HG03469 (cell line): ENCODE measurements around the gene AQP11.
A peak's percentile ranks its signal among the peaks of the same experiment; 100 is the strongest.
"Not testable (repeated sequence)": the region's sequence is repeated elsewhere in the genome, so short reads cannot be mapped to it uniquely, and the experiment has no call there.

Experiments
- ATAC-seq: cut with Tn5 transposase; IDR thresholded peaks from one replicate; pipeline ENCODE4 v1.9.1; 2021; ENCODE audit warnings: mild to moderate bottlenecking, moderate library complexity, moderate number of reproducible peaks; ENCODE audit not compliant: unreplicated experiment

Gene AQP11

GRCh38 chr11:77589521-77590193 lies at the start of gene AQP11:
TSS of gene AQP11 (plus strand) at chr11:77589953. CDS start at chr11:77589993, 40 bp downstream.
- peak; percentile 65 for ATAC-seq

- no peak for ATAC-seq
Observed at GRCh38 chr11:77542296-77542695, 47.5 kb upstream of the AQP11 start.

GRCh38 chr11:77547047-77547836 lies 42.5 kb upstream of the AQP11 start:
- ATAC-seq: no peak

GRCh38 chr11:77547863-77548551 lies 41.7 kb upstream of the AQP11 start:
- ATAC-seq: no peak

- ATAC-seq: no peak
Observed at GRCh38 chr11:77548552-77549445, 41.0 kb upstream of the AQP11 start.

GRCh38 chr11:77551426-77551825 lies 38.3 kb upstream of the AQP11 start:
- not testable (repeated sequence) for ATAC-seq

- ATAC-seq: no peak
Observed at GRCh38 chr11:77557553-77557952, 32.2 kb upstream of the AQP11 start.

GRCh38 chr11:77558380-77558779 lies 31.4 kb upstream of the AQP11 start:
- no peak for ATAC-seq

- ATAC-seq: no peak
Observed at GRCh38 chr11:77559686-77560401, 29.9 kb upstream of the AQP11 start.

GRCh38 chr11:77560605-77561004 lies 29.1 kb upstream of the AQP11 start:
- no peak for ATAC-seq

GRCh38 chr11:77561257-77561656 lies 28.5 kb upstream of the AQP11 start:
- no peak for ATAC-seq

- ATAC-seq: no peak
Observed at GRCh38 chr11:77568306-77568705, 21.4 kb upstream of the AQP11 start.

GRCh38 chr11:77568916-77569675 lies 20.7 kb upstream of the AQP11 start:
- ATAC-seq: no peak

- no peak for ATAC-seq
Observed at GRCh38 chr11:77569676-77570070, 20.1 kb upstream of the AQP11 start.

GRCh38 chr11:77570896-77571295 lies 18.9 kb upstream of the AQP11 start:
- ATAC-seq: not testable (repeated sequence)

- not testable (repeated sequence) for ATAC-seq
Observed at GRCh38 chr11:77575428-77575827, 14.3 kb upstream of the AQP11 start.

GRCh38 chr11:77580712-77581337 lies 8.9 kb upstream of the AQP11 start:
- no peak for ATAC-seq

GRCh38 chr11:77589181-77589520 lies 602 bp upstream of the AQP11 start:
- ATAC-seq: no peak

GRCh38 chr11:77590194-77590782 lies 535 bp downstream of the AQP11 start:
- ATAC-seq: no peak
